IMR-90 (cell line): ENCODE measurements around the gene STMN1. TPM values are rescaled to one million over a fixed set of nuclear protein-coding genes. Genes with fewer than 3 reads are reported as not detected.

Experiments
- CTCF ChIP-seq: conservative IDR thresholded peaks from 2 replicates; pipeline ENCODE4 v1.5.1; 2012; ENCODE audit warnings: mild to moderate bottlenecking, low read depth, low read length, improper control_type of control experiment
- ELK1 ChIP-seq: fragments of 150-350 bp; IDR thresholded peaks from 2 replicates; pipeline ENCODE4 v1.6.1; 2016; ENCODE audit warnings: low read depth, mild to moderate bottlenecking, low read length, moderate library complexity, borderline replicate concordance
- MAFK ChIP-seq: IDR thresholded peaks from 2 replicates; pipeline ENCODE4 v1.6.1; 2012; ENCODE audit warnings: low read depth, low read length, improper control_type of control experiment
- polyA plus RNA-seq, 3 experiments: library from polyadenylated mRNA; depleted of rRNA; stranded (reverse); fragments of >200 nt; gene quantifications; 2 replicates each; pipeline ENCODE4 v1.2.3, GENCODE V29; 2012; ENCODE audit warnings: low replicate concordance in 1 of 3
- total RNA-seq: library from RNA; depleted of rRNA; stranded (reverse); fragments of >200 nt; gene quantifications from 2 replicates; pipeline ENCODE4 v1.2.3, GENCODE V29; 2012

Gene STMN1
- total and polyA plus RNA-seq, 2 of the 4 experiments (the other 2 are of a cell fraction), result 93.0 to 273 TPM

- TF ChIP-seq ELK1, result no peak
- TF ChIP-seq CTCF, result no peak
- TF ChIP-seq MAFK, result no peak
Observed at GRCh38 chr1:25905680-25906643, at the start of gene STMN1 (continued).
